Pancreas (tissue), 10 donors: Measurements from ENCODE around the gene NR5A2. TPM values are rescaled to one million over a fixed set of nuclear protein-coding genes. Genes with fewer than 3 reads are reported as not detected.

Experiments used
- ATAC-seq, 4 donors: fragments of 200-7000 bp; cut with Tn5 transposase; one replicate each; pipeline versions ENCODE4 v1.8.0 to v1.9.1; 2020; ENCODE audit warnings: mild to moderate bottlenecking in 4 of 4, moderate library complexity in 4 of 4
- DNase-seq, 6 donors: peaks; one replicate each; pipeline ENCODE4 v3.0.0-alpha.2; 2020
- FAIRE-seq: peaks from 2 replicates; lab custom pipeline; 2012; peaks lifted over from hg19 to GRCh38; lab: Jason Lieb, UNC
- H3K27ac ChIP-seq, 4 donors: fragments of 200-600 bp; sonication (generic); 1 replicate in 3 of 4; 2 replicates in 1 of 4; pipeline versions ENCODE4 v1.5.0 to v1.8.0; 2020
- H3K27me3 ChIP-seq, 4 donors: fragments of 200-600 bp; one replicate each; pipeline ENCODE4 v1.8.0; 2021
- H3K36me3 ChIP-seq, 3 donors: fragments of 200-600 bp; sonication (generic) in 1 of 3; one replicate each; pipeline versions ENCODE4 v1.5.0 to v1.8.0; 2020 to 2021
- H3K4me1 ChIP-seq, 3 donors: fragments of 200-600 bp; one replicate each; pipeline ENCODE4 v1.8.0; 2021
- H3K4me3 ChIP-seq, 4 donors: fragments of 200-600 bp; sonication (generic) in 2 of 4; one replicate each; pipeline versions ENCODE4 v1.5.0 to v1.8.0; 2020 to 2021
- H3K9me3 ChIP-seq, 4 donors: fragments of 200-600 bp; one replicate each; pipeline ENCODE4 v1.8.0; 2021
- CTCF ChIP-seq, 4 donors: fragments of 200-600 bp; sonication (generic) in 3 of 4; IDR thresholded peaks; one replicate each; pipeline versions ENCODE4 v1.5.0 to v1.8.0; 2021; ENCODE audit warnings: antibody characterized with exemption in 4 of 4
- WGBS, 2 donors: extraction: QIAGEN DNeasy Blood & Tissue Kit; methylation state at CpG; one replicate each; pipeline ENCODE4 v1.1.7; 2013; 5-methylcytosine and 5-hydroxymethylcytosine counted together
- intact Hi-C, 3 donors: fragments of 100-400 bp; cut with DNase I; formaldehyde crosslinking; loops; one replicate each; pipeline versions ENCODE4 v1.11.1 to v1.14.2; 2022
- polyA plus RNA-seq, 2 donors: library from polyadenylated mRNA; stranded (reverse); fragments of 200-250 nt; gene quantifications; one replicate each; pipeline ENCODE4 v1.2.3, GENCODE V29; 2013
- total RNA-seq, 6 donors: library from RNA; stranded (reverse); fragmentation: NEBNext Ultra II Directional in 4 of 6; extraction: Animal tissue kit (Norgen Biotek cat#: 25700) in 4 of 6; gene quantifications; one replicate each; pipeline versions ENCODE4 v1.2.1 to v1.2.4, GENCODE V29; 2021 to 2023
- donor health status: healthy with polysubstance abuse.
- donor health status: DM: no; HTN: no; CAD: no; lungs with moderate emphysema.
- donor health status: DM: no; HTN: no; CAD: no.
- donor health status: control.
- donor health status: control.
- donor health status: Bipolar disorder and iron deficiency.
- donor health status: DM: yes; HTN: yes; CAD: no.
- donor health status: DM: no; HTN: no; CAD: no.
- donor health status: DM: no; HTN: no; CAD: no.
- donor health status: DM: yes; HTN: yes; CAD: no.

NR5A2 gene
- total and polyA plus RNA-seq, 8 donors = 28.3 to 114 (median 82.5) TPM

GRCh38 chr1:199982606-199983005 is 44.9 kb upstream of the NR5A2 start:
- FAIRE-seq (no peak), ATAC-seq (peak in 1 of 4 donors; percentile 10), DNase-seq (no peak)
- Histone ChIP-seq H3K9me3 (no peaks in the 10 kb centered on the region), H3K27ac (no peak overlapping the region), H3K4me3 (no peak overlapping the region), H3K27me3 (no peaks in the 10 kb centered on the region), H3K36me3 (no peaks in the 10 kb centered on the region), H3K4me1 (peaks cover 0 to 22% (median 17%) of the 10 kb centered on the region in 3 donors)
- 85 to 91% methylated on average over 6 of the region's 6 CpGs for WGBS, 2 donors
- intact Hi-C loops = loop anchor here in 1 of 3 donors (10.0 kb wide), 1 partner anchor 268 kb away; no protein-coding TSS in a partner anchor
- no peak for TF ChIP-seq CTCF (IDR thresholded peaks at IDR 0.05)

GRCh38 chr1:199983531-199983930 is 44.0 kb upstream of the NR5A2 start:
- Histone ChIP-seq H3K9me3 (no peaks in the 10 kb centered on the region), H3K36me3 (no peaks in the 10 kb centered on the region), H3K27me3 (no peaks in the 10 kb centered on the region), H3K4me3 (no peak overlapping the region), H3K4me1 (peaks cover 0 to 14% (median 10%) of the 10 kb centered on the region in 3 donors), H3K27ac (no peak overlapping the region)
- no peak for DNase-seq
- 94 to 96% methylated on average over 3 of the region's 3 CpGs for WGBS, 2 donors
- ATAC-seq = no peak
- no peak for FAIRE-seq
- intact Hi-C loops = loop anchor here in 1 of 3 donors (10.0 kb wide), 1 partner anchor 269 kb away; no protein-coding TSS in a partner anchor
- no peak for TF ChIP-seq CTCF (IDR thresholded peaks at IDR 0.05)

GRCh38 chr1:199995096-199995685 is 32.3 kb upstream of the NR5A2 start:
- intact Hi-C loops = no loop called here

GRCh38 chr1:200005165-200005564 is 22.3 kb upstream of the NR5A2 start:
- FAIRE-seq (no peak), ATAC-seq (no peak), DNase-seq (no peak)
- Histone ChIP-seq H3K36me3 (no peaks in the 10 kb centered on the region), H3K4me1 (peaks cover 0 to 7% (median 3%) of the 10 kb centered on the region in 3 donors), H3K9me3 (no peaks in the 10 kb centered on the region), H3K4me3 (no peak overlapping the region), H3K27ac (no peak overlapping the region), H3K27me3 (no peaks in the 10 kb centered on the region)
- TF ChIP-seq CTCF (IDR thresholded peaks at IDR 0.05) = no peak
- intact Hi-C loops = no loop called here
- 96 to 99% methylated on average over 6 of the region's 6 CpGs for WGBS, 2 donors

More at GRCh38 chr1:199995096-199995685, 32.3 kb upstream of the NR5A2 start:
- TF ChIP-seq CTCF (IDR thresholded peaks at IDR 0.05) = no peak
- Histone ChIP-seq H3K4me3 (no peak overlapping the region), H3K36me3 (no peaks in the 10 kb centered on the region), H3K4me1 (peaks cover 0 to 6% (median 0%) of the 10 kb centered on the region in 3 donors), H3K27ac (no peak overlapping the region), H3K27me3 (no peaks in the 10 kb centered on the region), H3K9me3 (no peaks in the 10 kb centered on the region)
- ATAC-seq (peak in 3 of 4 donors; percentile 52 to 63 (median 60)), DNase-seq (no peak), FAIRE-seq (no peak)
- 12 to 27% methylated on average over 3 of the region's 3 CpGs for WGBS, 2 donors

GRCh38 chr1:200006711-200007110 is 20.8 kb upstream of the NR5A2 start:
- intact Hi-C loops = no loop called here
- ATAC-seq (peak in 3 of 4 donors; percentile 62 to 95 (median 88)), DNase-seq (no peak), FAIRE-seq (no peak)
- H3K36me3 ChIP-seq = no peaks in the 10 kb centered on the region
- TF ChIP-seq CTCF (IDR thresholded peaks at IDR 0.05) = no peak
- 34 to 38% methylated on average over 3 of the region's 3 CpGs for WGBS, 2 donors
- peaks cover 0 to 7% (median 3%) of the 10 kb centered on the region in 3 donors for H3K4me1 ChIP-seq
- H3K27me3 ChIP-seq = no peaks in the 10 kb centered on the region
- H3K27ac ChIP-seq = peak overlapping the region in 2 of 4 donors; percentile 47 to 57
- H3K9me3 ChIP-seq = no peaks in the 10 kb centered on the region
- no peak overlapping the region for H3K4me3 ChIP-seq
